Body of pancreas (tissue), 4 donors: ENCODE results near the gene DGKG.

ENCODE experiments used
- CTCF ChIP-seq, 7 experiments: fragments of 450-650 bp in 4 of 7; fragments of 200-600 bp in 3 of 7; sonication (generic) in 3 of 7; IDR thresholded peaks; one replicate each; pipeline ENCODE4 v1.5.1; 2016 to 2019; ENCODE audit warnings: antibody characterized with exemption in 7 of 7
- POLR2A ChIP-seq, 3 donors: fragments of 450-650 bp; IDR thresholded peaks; one replicate each; pipeline ENCODE4 v1.6.1; 2016; ENCODE audit warnings: antibody characterized with exemption in 3 of 3, mild to moderate bottlenecking in 2 of 3

GRCh38 chr3:186200726-186201125 lies 161.3 kb downstream of the DGKG start:
- TF ChIP-seq CTCF (IDR thresholded peaks at IDR 0.05) (no peak), POLR2A (IDR thresholded peaks at IDR 0.05) (no peak)
